Measurements from ENCODE around the gene CADM3.

Gene CADM3

GRCh38 chr1:159228554-159228953 lies 57.1 kb downstream of the CADM3 start:
- no peak overlapping the region for H3K27ac ChIP-seq
- H3K4me1 ChIP-seq (ENCODE audit: control insufficient read depth in 1 of 2, insufficient read depth in 1 of 2, low read depth in 1 of 2, low read length in 1 of 2) = no peaks in the 10 kb centered on the region
- H3K36me3 ChIP-seq = no peaks in the 10 kb centered on the region
- H3K9me3 ChIP-seq = no peaks in the 10 kb centered on the region
- H3K27me3 ChIP-seq = no peaks in the 10 kb centered on the region
- no peak overlapping the region for H3K4me3 ChIP-seq (ENCODE audit: low read depth in 1 of 2, low read length in 1 of 2)
- no peak for TF ChIP-seq CTCF (IDR thresholded peaks at IDR 0.05)

DNA sequence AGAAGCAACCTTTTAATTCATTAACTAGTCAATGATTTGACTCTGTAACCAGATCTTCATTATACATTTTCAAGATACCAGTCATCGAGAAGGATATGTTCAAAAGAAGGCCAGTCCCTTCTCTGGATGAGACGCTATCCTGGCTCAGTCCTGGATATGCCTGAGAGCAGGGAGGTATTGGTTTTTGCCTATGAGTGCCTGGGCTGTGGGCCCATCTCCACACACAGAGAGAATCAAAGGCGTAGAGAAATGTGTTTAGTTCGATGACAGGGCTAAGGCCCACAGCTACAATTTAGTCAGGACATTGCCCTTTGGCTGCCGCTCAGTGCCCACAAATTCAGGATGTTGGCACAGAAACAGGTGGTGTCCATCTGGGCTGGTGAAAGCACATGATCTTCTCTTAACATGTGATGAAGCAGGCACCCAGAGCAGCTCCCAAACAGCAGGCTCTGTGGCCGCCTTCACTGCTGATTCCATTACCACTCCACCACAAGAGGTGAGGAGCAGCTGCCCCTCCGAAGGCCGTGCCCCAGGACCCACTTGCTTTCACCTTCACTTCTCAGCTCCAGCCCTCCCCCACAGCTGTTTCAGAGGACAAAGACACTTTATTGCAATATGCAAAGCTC lies 58.0 kb downstream of the CADM3 start:
- H3K4me3 ChIP-seq (ENCODE audit: low read depth in 1 of 2, low read length in 1 of 2) = no peak overlapping the region
- no peaks in the 10 kb centered on the region for H3K27me3 ChIP-seq
- TF ChIP-seq CTCF (IDR thresholded peaks at IDR 0.05) = no peak
- H3K4me1 ChIP-seq (ENCODE audit: control insufficient read depth in 1 of 2, insufficient read depth in 1 of 2, low read depth in 1 of 2, low read length in 1 of 2) = no peaks in the 10 kb centered on the region
- H3K27ac ChIP-seq = no peak overlapping the region
- H3K36me3 ChIP-seq = no peaks in the 10 kb centered on the region
- H3K9me3 ChIP-seq = no peaks in the 10 kb centered on the region

DNA sequence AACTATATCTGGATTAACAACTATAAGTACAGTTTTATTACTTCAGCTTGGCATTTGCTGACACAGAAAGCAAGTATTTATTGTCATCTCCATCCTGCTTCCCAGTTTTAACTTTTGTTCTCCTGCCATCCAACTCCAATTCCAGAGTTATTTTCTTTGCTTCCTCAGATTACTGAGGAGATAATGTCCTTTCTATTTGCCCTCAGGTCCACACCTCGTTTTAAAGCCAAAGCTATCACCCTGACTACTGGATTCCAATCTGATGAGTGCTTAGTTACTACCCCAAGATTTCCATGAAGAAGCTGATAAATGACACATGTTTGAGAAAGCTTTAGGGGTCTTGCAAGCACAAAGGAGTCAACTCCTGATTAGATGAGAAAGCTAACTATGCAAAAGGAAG lies 58.5 kb downstream of the CADM3 start:
- H3K27me3 ChIP-seq = no peaks in the 10 kb centered on the region
- H3K9me3 ChIP-seq = no peaks in the 10 kb centered on the region
- H3K4me1 ChIP-seq (ENCODE audit: control insufficient read depth in 1 of 2, insufficient read depth in 1 of 2, low read depth in 1 of 2, low read length in 1 of 2) = no peaks in the 10 kb centered on the region
- no peak for TF ChIP-seq CTCF (IDR thresholded peaks at IDR 0.05)
- H3K27ac ChIP-seq = no peak overlapping the region
- H3K4me3 ChIP-seq (ENCODE audit: low read depth in 1 of 2, low read length in 1 of 2) = no peak overlapping the region
- no peaks in the 10 kb centered on the region for H3K36me3 ChIP-seq

GRCh38 chr1:159239551-159240220 lies 68.3 kb downstream of the CADM3 start:
- TF ChIP-seq CTCF (IDR thresholded peaks at IDR 0.05) = no peak
- Histone ChIP-seq H3K27me3 (no peaks in the 10 kb centered on the region), H3K4me3 (ENCODE audit: low read depth in 1 of 2, low read length in 1 of 2) (no peak overlapping the region), H3K4me1 (ENCODE audit: control insufficient read depth in 1 of 2, insufficient read depth in 1 of 2, low read depth in 1 of 2, low read length in 1 of 2) (no peaks in the 10 kb centered on the region), H3K9me3 (no peaks in the 10 kb centered on the region), H3K27ac (no peak overlapping the region), H3K36me3 (no peaks in the 10 kb centered on the region)

DNA sequence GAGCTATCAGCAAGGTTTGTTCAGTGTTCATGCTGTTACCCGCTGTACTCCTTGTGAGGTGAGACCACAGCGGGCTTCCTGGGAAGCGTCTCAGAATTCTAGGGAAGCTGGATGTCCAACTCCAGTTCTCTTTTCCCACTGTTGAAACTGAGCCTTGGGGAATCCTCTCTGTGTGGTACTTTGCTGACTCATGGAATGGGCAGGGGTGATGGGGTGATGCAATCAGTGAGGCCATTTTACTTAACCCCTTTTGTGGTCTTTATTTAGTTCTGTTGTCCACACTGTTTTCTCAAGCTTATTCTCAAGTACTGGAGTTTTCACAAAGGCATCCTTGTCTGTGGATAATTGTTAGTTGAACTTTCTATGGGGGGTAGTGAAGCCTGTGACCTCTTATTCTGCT lies 75.9 kb downstream of the CADM3 start:
- no peak for TF ChIP-seq CTCF (IDR thresholded peaks at IDR 0.05)
- H3K27me3 ChIP-seq = no peaks in the 10 kb centered on the region

More for the DNA sequence above, 75.9 kb downstream of the CADM3 start:
- no peaks in the 10 kb centered on the region for H3K36me3 ChIP-seq
- no peaks in the 10 kb centered on the region for H3K4me1 ChIP-seq (ENCODE audit: control insufficient read depth in 1 of 2, insufficient read depth in 1 of 2, low read depth in 1 of 2, low read length in 1 of 2)
- H3K27ac ChIP-seq = no peak overlapping the region
- no peak overlapping the region for H3K4me3 ChIP-seq (ENCODE audit: low read depth in 1 of 2, low read length in 1 of 2)
- peaks cover 3% of the 10 kb centered on the region for H3K9me3 ChIP-seq
